HEK293T (cell line): ENCODE results near the gene DET1.

Experiments used
- CTCF ChIA-PET: fragments of 350-600 bp; formaldehyde crosslinking; extraction: SDS; loops from one replicate; lab custom pipeline; 2021; ENCODE audit warnings: antibody characterized with exemption, inconsistent platforms; lab: Yijun Ruan, JAX
- POLR2A ChIA-PET: fragments of 350-600 bp; formaldehyde crosslinking; extraction: SDS; loops from one replicate; lab custom pipeline; 2020; ENCODE audit warnings: antibody characterized with exemption, inconsistent platforms; lab: Yijun Ruan, JAX
- DNase-seq: peaks from one replicate; pipeline ENCODE4 v3.0.0; 2012; ENCODE audit warnings: mixed read lengths; ENCODE audit errors: extremely low spot score
- ARNT ChIP-seq: fragments of 450-650 bp; IDR thresholded peaks from 2 replicates; pipeline ENCODE4 v1.6.1; 2017; ENCODE audit warnings: mild to moderate bottlenecking
- BHLHE40 ChIP-seq: fragments of 450-650 bp; IDR thresholded peaks from 2 replicates; pipeline ENCODE4 v1.6.1; 2016; ENCODE audit warnings: mild to moderate bottlenecking, moderate library complexity, borderline replicate concordance
- CTBP1 ChIP-seq: fragments of 450-650 bp; IDR thresholded peaks from 2 replicates; pipeline ENCODE4 v1.6.1; 2016; ENCODE audit warnings: borderline replicate concordance
- ELF4 ChIP-seq: fragments of 450-650 bp; IDR thresholded peaks from 2 replicates; pipeline ENCODE4 v1.6.1; 2017; ENCODE audit warnings: antibody characterized with exemption
- FOXA1 ChIP-seq: fragments of 450-650 bp; IDR thresholded peaks from 2 replicates; pipeline ENCODE4 v1.6.1; 2016; ENCODE audit warnings: mild to moderate bottlenecking
- FOXK2 ChIP-seq: fragments of 450-650 bp; IDR thresholded peaks from 2 replicates; pipeline ENCODE4 v1.6.1; 2016; ENCODE audit warnings: mild to moderate bottlenecking
- FOXM1 ChIP-seq: fragments of 450-650 bp; IDR thresholded peaks from 2 replicates; pipeline ENCODE4 v1.6.1; 2017; ENCODE audit warnings: mild to moderate bottlenecking, borderline replicate concordance
- HDGF ChIP-seq: fragments of 450-650 bp; IDR thresholded peaks from 2 replicates; pipeline ENCODE4 v1.6.1; 2017; ENCODE audit warnings: antibody characterized with exemption, borderline replicate concordance
- L3MBTL2 ChIP-seq: fragments of 450-650 bp; conservative IDR thresholded peaks from 2 replicates; pipeline ENCODE4 v1.6.1; 2016; ENCODE audit warnings: mild to moderate bottlenecking
- LEF1 ChIP-seq: fragments of 450-650 bp; IDR thresholded peaks from 2 replicates; pipeline ENCODE4 v1.6.1; 2017; ENCODE audit warnings: mild to moderate bottlenecking, borderline replicate concordance
- NFRKB ChIP-seq: fragments of 450-650 bp; IDR thresholded peaks from 2 replicates; pipeline ENCODE4 v1.6.1; 2016; ENCODE audit warnings: mild to moderate bottlenecking, moderate library complexity
- SP1 ChIP-seq: fragments of 450-650 bp; IDR thresholded peaks from 2 replicates; pipeline ENCODE4 v1.6.1; 2017
- SUZ12 ChIP-seq: fragments of 450-650 bp; IDR thresholded peaks from 2 replicates; pipeline ENCODE4 v1.6.1; 2016; ENCODE audit warnings: mild to moderate bottlenecking
- TARDBP ChIP-seq: fragments of 450-650 bp; IDR thresholded peaks from 2 replicates; pipeline ENCODE4 v1.6.1; 2016
- ZNF384 ChIP-seq: fragments of 450-650 bp; IDR thresholded peaks from 2 replicates; pipeline ENCODE4 v1.6.1; 2016
- TF ChIP-seq, protein P1 (sequence below): fragments of 450-650 bp; IDR thresholded peaks from 2 replicates; pipeline ENCODE4 v1.6.1; 2016

DET1 gene

DNA sequence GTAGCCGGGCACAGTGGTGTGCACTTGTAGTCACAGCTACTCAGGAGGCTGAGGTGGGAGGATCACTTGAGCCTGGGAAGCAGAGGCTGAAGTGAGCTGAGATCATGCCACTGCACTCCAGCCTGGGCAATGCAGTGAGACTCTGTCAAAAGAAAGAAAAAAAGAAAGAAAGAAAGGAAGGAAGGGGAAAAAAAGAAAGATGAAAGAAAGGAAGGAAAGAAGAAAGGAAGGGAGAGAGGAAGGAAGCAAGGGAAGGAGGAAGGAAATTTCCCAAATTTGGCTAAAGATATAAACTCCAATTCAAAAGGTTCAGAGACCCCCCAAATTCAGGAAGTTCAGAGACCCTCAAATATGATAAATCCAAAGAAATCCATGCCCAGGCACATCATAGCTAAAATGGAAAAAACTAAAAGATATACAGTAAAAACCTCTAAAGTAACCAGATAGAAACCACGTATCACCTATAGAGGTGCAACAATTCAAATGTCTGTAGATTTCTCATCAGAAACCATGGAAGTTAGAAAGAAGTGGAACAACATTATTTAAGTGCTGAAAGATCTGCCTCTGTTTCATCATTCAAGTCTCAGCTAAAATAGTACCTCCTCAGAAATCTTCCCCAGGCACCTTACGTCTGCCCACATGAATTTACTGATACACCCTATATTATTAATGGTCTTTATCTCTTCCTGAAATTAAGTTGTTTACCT is 10.7 kb downstream of the DET1 start:
- ChIA-PET CTCF (no interaction called here), POLR2A (no interaction called here)
- TF ChIP-seq LEF1, result no peak
- no peak for TF ChIP-seq FOXK2
- TF ChIP-seq, protein P1, sequence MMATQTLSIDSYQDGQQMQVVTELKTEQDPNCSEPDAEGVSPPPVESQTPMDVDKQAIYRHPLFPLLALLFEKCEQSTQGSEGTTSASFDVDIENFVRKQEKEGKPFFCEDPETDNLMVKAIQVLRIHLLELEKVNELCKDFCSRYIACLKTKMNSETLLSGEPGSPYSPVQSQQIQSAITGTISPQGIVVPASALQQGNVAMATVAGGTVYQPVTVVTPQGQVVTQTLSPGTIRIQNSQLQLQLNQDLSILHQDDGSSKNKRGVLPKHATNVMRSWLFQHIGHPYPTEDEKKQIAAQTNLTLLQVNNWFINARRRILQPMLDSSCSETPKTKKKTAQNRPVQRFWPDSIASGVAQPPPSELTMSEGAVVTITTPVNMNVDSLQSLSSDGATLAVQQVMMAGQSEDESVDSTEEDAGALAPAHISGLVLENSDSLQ, result no peak
- TF ChIP-seq L3MBTL2, result no peak
- TF ChIP-seq BHLHE40, result no peak
- TF ChIP-seq ELF4, result no peak
- no peak for TF ChIP-seq ZNF384
- TF ChIP-seq SP1, result no peak
- TF ChIP-seq FOXA1, result no peak
- TF ChIP-seq SUZ12, result no peak
- TF ChIP-seq FOXM1, result no peak
- TF ChIP-seq TARDBP, result no peak
- no peak for TF ChIP-seq NFRKB
- TF ChIP-seq ARNT, result no peak
- no peak for TF ChIP-seq HDGF
- TF ChIP-seq CTBP1, result no peak
- no peak for DNase-seq

DNA sequence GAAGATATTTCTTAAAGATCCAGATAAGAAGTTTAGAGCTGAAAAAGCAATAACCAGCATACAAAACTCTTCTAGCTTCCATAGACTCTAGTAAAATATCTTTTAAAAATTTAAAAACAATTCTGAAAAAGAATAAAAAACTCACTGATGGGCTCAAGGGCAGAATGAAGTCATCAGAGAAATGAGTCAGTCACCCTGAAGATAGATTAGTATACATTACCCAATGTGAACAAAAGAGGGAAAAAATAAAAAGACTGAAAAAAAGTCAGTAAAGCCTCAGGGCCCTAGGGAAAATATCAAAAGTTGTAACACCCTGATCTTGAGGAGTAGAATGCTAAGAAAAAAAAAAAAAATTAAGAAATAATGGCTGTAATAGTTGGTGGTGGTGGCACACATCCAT is 11.4 kb downstream of the DET1 start:
- ChIA-PET POLR2A (no interaction called here), CTCF (interaction anchor here (0.6 kb wide), 1 partner anchor 89 kb away, joined by 4 read pairs; no protein-coding TSS in a partner anchor)
- DNase-seq, result no peak
- TF ChIP-seq BHLHE40, result no peak
- TF ChIP-seq ZNF384, result no peak
- no peak for TF ChIP-seq SUZ12
- TF ChIP-seq TARDBP, result no peak
- TF ChIP-seq FOXA1, result no peak
- TF ChIP-seq ELF4, result no peak

DNA sequence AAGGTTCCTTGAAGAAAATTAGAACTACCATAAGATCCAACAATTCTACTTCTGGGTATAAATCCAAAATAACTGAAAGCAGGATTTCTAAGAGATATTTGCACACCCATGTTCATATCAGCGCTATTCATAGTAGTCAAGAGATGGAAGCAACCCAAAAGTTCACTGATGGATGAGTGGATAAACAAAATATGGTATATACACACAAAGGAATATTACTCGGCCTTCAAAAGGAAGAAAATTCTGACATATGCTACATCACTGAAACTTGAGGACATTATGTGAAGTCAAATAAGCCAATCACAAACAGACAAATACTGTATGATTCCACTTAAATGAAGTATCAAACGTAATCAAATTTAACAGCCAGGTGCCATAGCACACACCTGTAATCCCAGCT is 13.1 kb downstream of the DET1 start:
- DNase-seq, result no peak
- ChIA-PET CTCF (no interaction called here), POLR2A (no interaction called here)
- TF ChIP-seq NFRKB, result no peak
- TF ChIP-seq SUZ12, result no peak
- TF ChIP-seq HDGF, result no peak
- no peak for TF ChIP-seq ZNF384
- no peak for TF ChIP-seq ELF4
- no peak for TF ChIP-seq FOXK2
- no peak for TF ChIP-seq FOXM1
- TF ChIP-seq LEF1, result no peak
- TF ChIP-seq ARNT, result no peak
- no peak for TF ChIP-seq CTBP1

DNA sequence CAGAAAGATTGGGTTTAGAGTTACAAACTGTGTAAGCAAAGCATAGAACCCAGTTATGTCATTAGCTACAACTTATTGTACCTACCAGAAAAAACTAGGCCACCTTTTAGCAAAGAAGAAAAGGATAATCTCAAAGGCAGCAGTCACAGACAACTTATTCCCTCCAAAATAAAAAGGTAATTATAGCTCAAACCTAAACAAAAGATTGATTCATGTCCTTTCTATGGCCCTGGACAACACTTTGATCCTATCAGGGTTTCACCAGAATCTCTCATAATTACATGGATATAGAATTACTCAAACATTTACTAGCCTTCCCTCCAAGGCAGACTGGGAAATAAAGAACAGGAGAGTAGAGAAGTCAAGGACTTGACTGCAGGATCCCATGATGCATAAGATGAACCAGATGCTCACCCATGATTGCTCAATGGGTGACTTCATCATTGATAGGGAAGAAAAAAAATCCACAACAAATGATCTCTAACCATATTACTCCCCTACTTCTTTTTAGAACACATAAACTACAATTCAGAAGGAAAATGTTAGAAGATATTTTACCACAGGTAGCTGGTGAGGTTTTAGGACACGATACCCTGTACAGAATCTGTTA is 17.4 kb downstream of the DET1 start:
- TF ChIP-seq FOXM1 (no peak), TARDBP (no peak), BHLHE40 (no peak), FOXA1 (no peak), SP1 (no peak), L3MBTL2 (no peak), NFRKB (no peak), FOXK2 (no peak), ARNT (no peak), SUZ12 (no peak), ELF4 (no peak), LEF1 (no peak)
- TF ChIP-seq, protein P1, result no peak
- ChIA-PET POLR2A (interaction anchor here (1.1 to 1.7 kb wide), 2 partner anchors 15 to 61 kb away, joined by 3 read pairs; partner anchors contain the start of genes MRPL46 and MRPS11), CTCF (no interaction called here)
- no peak for DNase-seq

DNA sequence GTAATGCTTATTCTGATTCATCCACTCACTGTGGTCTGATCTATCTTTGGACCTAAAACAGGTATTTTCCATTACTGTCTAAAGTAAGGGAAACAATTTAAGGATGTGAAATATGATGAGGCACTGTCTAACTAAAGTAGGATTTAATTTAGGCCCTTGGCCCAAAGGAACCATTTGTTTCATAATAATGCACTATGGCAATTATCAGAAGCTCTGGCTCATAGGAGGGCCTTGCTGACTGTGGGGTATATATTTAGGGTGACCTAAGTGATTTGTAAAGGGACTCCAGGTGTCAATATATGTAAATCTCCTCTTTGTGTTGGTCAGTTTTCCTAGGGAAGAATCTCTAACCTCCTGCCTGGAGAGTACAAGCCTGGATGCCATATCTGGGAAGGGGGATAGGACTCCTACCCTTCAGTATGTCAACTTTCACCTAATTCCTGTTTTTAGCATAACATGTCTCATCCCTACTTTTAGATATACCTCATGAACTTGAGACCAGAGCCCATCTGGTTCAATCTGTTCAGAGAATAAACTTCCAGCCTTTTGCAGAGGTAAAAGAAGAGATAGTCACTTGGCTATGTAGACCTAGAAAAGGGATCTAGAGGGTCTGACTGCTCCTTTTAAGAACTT is 20.1 kb downstream of the DET1 start:
- CTCF ChIA-PET, result interaction anchor here (0.7 kb wide), 1 partner anchor 28 kb away, joined by 3 read pairs; no protein-coding TSS in a partner anchor
- POLR2A ChIA-PET, result no interaction called here
- DNase-seq, result no peak
- TF ChIP-seq FOXK2 (no peak), LEF1 (no peak), BHLHE40 (no peak), NFRKB (no peak), FOXM1 (no peak), L3MBTL2 (no peak), SUZ12 (no peak), CTBP1 (no peak), ELF4 (no peak), FOXA1 (no peak), ZNF384 (no peak), ARNT (no peak), TARDBP (no peak), SP1 (no peak), HDGF (no peak)
- TF ChIP-seq, protein P1, result no peak
